IMR-90 (cell line): ENCODE measurements around the gene CARD10. TPM values are rescaled to one million over a fixed set of nuclear protein-coding genes. Genes with fewer than 3 reads are reported as not detected.

Source experiments
- ATAC-seq: fragments of 200-7000 bp; cut with Tn5 transposase; 2 replicates; pipeline ENCODE4 v1.9.1; 2020; ENCODE audit warnings: low read depth, mild to moderate bottlenecking, moderate library complexity
- BruUV-seq: library from RNA; stranded (reverse); fragments of 400-500 nt; replicated peaks from 2 replicates; lab custom pipeline; 2021; lab: Mats Ljungman, UMichigan
- CTCF ChIA-PET: fragments of 300-600 bp; formaldehyde crosslinking; extraction: SDS; loops from one replicate; lab custom pipeline; 2021; ENCODE audit warnings: antibody characterized with exemption; lab: Yijun Ruan, JAX
- POLR2A ChIA-PET: fragments of 300-600 bp; sonication (Branson Sonifier 250); formaldehyde crosslinking; loops from one replicate; lab custom pipeline; 2022; ENCODE audit warnings: antibody characterized with exemption; ENCODE audit not compliant: unreplicated experiment; lab: Charles Lee
- DNase-seq: peaks from one replicate; pipeline ENCODE4 v3.0.0; 2013
- H2AFZ ChIP-seq: replicated peaks from 2 replicates; pipeline ENCODE3; 2013; ENCODE audit warnings: low read length, mild to moderate bottlenecking; ENCODE audit not compliant: poor library complexity
- H2AK5ac ChIP-seq: 2 replicates; pipeline ENCODE4 v1.6.1; 2013; ENCODE audit warnings: low read depth, low read length, inconsistent platforms
- H2AK9ac ChIP-seq: replicated peaks from 2 replicates; pipeline ENCODE3; 2013; ENCODE audit warnings: mild to moderate bottlenecking, low read depth, low read length, moderate library complexity; ENCODE audit not compliant: poor library complexity
- H2BK120ac ChIP-seq: 2 replicates; pipeline ENCODE4 v1.6.1; 2013; ENCODE audit warnings: low read depth, low read length, inconsistent platforms
- H2BK15ac ChIP-seq: 3 replicates; pipeline ENCODE4 v1.6.1; 2013; ENCODE audit warnings: low read depth, low read length, inconsistent platforms
- H2BK20ac ChIP-seq: 2 replicates; pipeline ENCODE4 v1.6.1; 2013; ENCODE audit warnings: low read depth, mild to moderate bottlenecking, inconsistent platforms, low read length, moderate library complexity
- H2BK5ac ChIP-seq: 2 replicates; pipeline ENCODE4 v1.6.1; 2013; ENCODE audit warnings: mild to moderate bottlenecking, low read depth, low read length, inconsistent platforms; ENCODE audit not compliant: poor library complexity, severe bottlenecking
- H3K14ac ChIP-seq: replicated peaks from 2 replicates; pipeline ENCODE4 v1.6.1; 2013; ENCODE audit warnings: low read depth, low read length, inconsistent platforms
- H3K18ac ChIP-seq: 2 replicates; pipeline ENCODE4 v1.6.1; 2013; ENCODE audit warnings: low read depth, low read length, control low read depth
- H3K23ac ChIP-seq: 2 replicates; pipeline ENCODE4 v1.6.1; 2013; ENCODE audit warnings: low read depth, low read length, inconsistent platforms
- H3K27ac ChIP-seq: 2 replicates; pipeline ENCODE4 v1.5.1; 2013; ENCODE audit warnings: mild to moderate bottlenecking, control low read depth, low read length; ENCODE audit not compliant: insufficient read depth
- H3K27me3 ChIP-seq: 2 replicates; pipeline ENCODE4 v1.6.1; 2013; ENCODE audit warnings: low read length; ENCODE audit not compliant: control insufficient read depth, insufficient read depth
- H3K36me3 ChIP-seq: 2 replicates; pipeline ENCODE4 v1.6.1; 2013; ENCODE audit warnings: low read length, mixed read lengths; ENCODE audit not compliant: control insufficient read depth, insufficient read depth
- H3K4ac ChIP-seq: 2 replicates; pipeline ENCODE4 v1.6.1; 2013; ENCODE audit warnings: low read depth, low read length, inconsistent platforms
- H3K4me1 ChIP-seq: 2 replicates; pipeline ENCODE4 v1.6.1; 2013; ENCODE audit warnings: low read length, mixed read lengths; ENCODE audit not compliant: control insufficient read depth, insufficient read depth
- H3K4me2 ChIP-seq: 2 replicates; pipeline ENCODE4 v1.6.1; 2013; ENCODE audit warnings: low read depth, mild to moderate bottlenecking, control low read depth, low read length, moderate library complexity
- H3K4me3 ChIP-seq: 2 replicates; pipeline ENCODE4 v1.5.1; 2013; ENCODE audit warnings: low read depth, mild to moderate bottlenecking, control low read depth, low read length, moderate library complexity; ENCODE audit not compliant: insufficient read depth
- H3K56ac ChIP-seq: 2 replicates; pipeline ENCODE4 v1.6.1; 2013; ENCODE audit warnings: low read length, inconsistent platforms; ENCODE audit not compliant: insufficient read depth; ENCODE audit errors: extremely low read depth
- H3K79me1 ChIP-seq, 2 experiments: 2 replicates each; pipeline ENCODE4 v1.6.1; 2013; ENCODE audit warnings: low read length in 2 of 2, inconsistent platforms in 1 of 2, low read depth in 1 of 2
- H3K9ac ChIP-seq: 2 replicates; pipeline ENCODE4 v1.6.1; 2013; ENCODE audit warnings: low read depth, low read length, control low read depth
- H3K9me1 ChIP-seq: 2 replicates; pipeline ENCODE4 v1.6.1; 2013; ENCODE audit warnings: low read length, inconsistent platforms; ENCODE audit not compliant: insufficient read depth
- H3K9me3 ChIP-seq: 2 replicates; pipeline ENCODE4 v1.6.1; 2013; ENCODE audit warnings: low read length; ENCODE audit not compliant: control insufficient read depth, insufficient read depth
- H4K20me1 ChIP-seq: 2 replicates; pipeline ENCODE4 v1.6.1; 2013; ENCODE audit warnings: low read length, inconsistent platforms; ENCODE audit not compliant: insufficient read depth
- H4K5ac ChIP-seq: 2 replicates; pipeline ENCODE4 v1.6.1; 2013; ENCODE audit warnings: mild to moderate bottlenecking, low read depth, low read length, control low read depth
- H4K8ac ChIP-seq, 2 experiments: 2 replicates each; pipeline ENCODE4 v1.6.1; 2013; ENCODE audit warnings: low read depth in 2 of 2, low read length in 2 of 2, control low read depth in 1 of 2, inconsistent platforms in 1 of 2
- H4K91ac ChIP-seq: 2 replicates; pipeline ENCODE4 v1.6.1; 2013; ENCODE audit warnings: low read depth, low read length, inconsistent platforms; ENCODE audit not compliant: insufficient read depth
- BHLHE40 ChIP-seq: fragments of 150-350 bp; IDR thresholded peaks from 2 replicates; pipeline ENCODE4 v1.6.1; 2016; ENCODE audit warnings: mild to moderate bottlenecking, low read depth, low read length
- FOS ChIP-seq: fragments of 150-350 bp; IDR thresholded peaks from 2 replicates; pipeline ENCODE4 v1.6.1; 2016; ENCODE audit warnings: low read depth, low read length
- NFE2L2 ChIP-seq: fragments of 150-350 bp; IDR thresholded peaks from 2 replicates; pipeline ENCODE4 v1.6.1; 2016; ENCODE audit warnings: low read depth, mild to moderate bottlenecking, low read length
- WGBS, 2 experiments: methylation state at CpG; one replicate each; pipeline versions ENCODE4 v1.1.5 to v1.1.7; 2013; ENCODE audit warnings: missing lambda C conversion rate in 2 of 2; ENCODE audit not compliant: insufficient read length in 1 of 2; ENCODE audit errors: extremely low coverage in 2 of 2; 5-methylcytosine and 5-hydroxymethylcytosine counted together
- dilution Hi-C: fragments of 300-500 bp; cut with HindIII; formaldehyde crosslinking; loops from one replicate; pipeline ENCODE4 v1.14.3; 2018; ENCODE audit warnings: low sequenced_read_pairs; ENCODE audit not compliant: unreplicated experiment
- in situ Hi-C: fragments of 300-500 bp; cut with MboI; formaldehyde crosslinking; loops from 3 replicates; pipeline ENCODE4 v1.14.3; 2019; ENCODE audit warnings: low sequenced_read_pairs, inconsistent platforms, mixed read lengths
- intact Hi-C: fragments of 100-400 bp; cut with micrococcal nuclease; formaldehyde crosslinking; loops from 2 replicates; pipeline ENCODE4 v1.10.0; 2022
- polyA plus RNA-seq, 3 experiments: library from polyadenylated mRNA; depleted of rRNA; stranded (reverse); fragments of >200 nt; gene quantifications; 2 replicates each; pipeline ENCODE4 v1.2.3, GENCODE V29; 2012; ENCODE audit warnings: low replicate concordance in 1 of 3
- total RNA-seq: library from RNA; depleted of rRNA; stranded (reverse); fragments of >200 nt; gene quantifications from 2 replicates; pipeline ENCODE4 v1.2.3, GENCODE V29; 2012
- TF ChIP-seq, protein P1 (sequence below): fragments of 150-350 bp; IDR thresholded peaks from 2 replicates; pipeline ENCODE4 v1.6.1; 2016; ENCODE audit warnings: low read depth, mild to moderate bottlenecking, low read length, moderate library complexity, borderline replicate concordance

CARD10 gene
- total and polyA plus RNA-seq, 2 of the 4 experiments (the other 2 are of a cell fraction) = 6.1 to 18.4 TPM

- H2BK20ac ChIP-seq = no peak overlapping the region
- dilution Hi-C loops = no loop called here
- no peak overlapping the region for H3K23ac ChIP-seq
- H2BK120ac ChIP-seq = no peak overlapping the region
- peaks cover 11% of the 10 kb centered on the region for H3K4me1 ChIP-seq
- WGBS, 2 experiments = 72% methylated on average over 6 of the region's 10 CpGs; no CpG with 5 or more reads in 1 of the 2 experiments
- ChIA-PET CTCF (no interaction called here), POLR2A (no interaction called here)
- no peak overlapping the region for H3K56ac ChIP-seq
- H3K9me3 ChIP-seq = no peaks in the 10 kb centered on the region
- H4K91ac ChIP-seq = no peak overlapping the region; the same call in 1 of the 2 replicates
- H3K79me1 ChIP-seq = peaks cover 3 to 22% of the 10 kb centered on the region in 2 experiments; a peak in 3 of 4 replicates
- H4K20me1 ChIP-seq = peaks cover 14% of the 10 kb centered on the region; the same call in 1 of the 2 replicates
- BruUV-seq = no TSS peak
- in situ Hi-C loops = no loop called here
- H3K14ac ChIP-seq = no peak overlapping the region
- H2BK5ac ChIP-seq = no peak overlapping the region
- TF ChIP-seq BHLHE40 (no peak), NFE2L2 (no peak), FOS (no peak)
- TF ChIP-seq, protein P1, sequence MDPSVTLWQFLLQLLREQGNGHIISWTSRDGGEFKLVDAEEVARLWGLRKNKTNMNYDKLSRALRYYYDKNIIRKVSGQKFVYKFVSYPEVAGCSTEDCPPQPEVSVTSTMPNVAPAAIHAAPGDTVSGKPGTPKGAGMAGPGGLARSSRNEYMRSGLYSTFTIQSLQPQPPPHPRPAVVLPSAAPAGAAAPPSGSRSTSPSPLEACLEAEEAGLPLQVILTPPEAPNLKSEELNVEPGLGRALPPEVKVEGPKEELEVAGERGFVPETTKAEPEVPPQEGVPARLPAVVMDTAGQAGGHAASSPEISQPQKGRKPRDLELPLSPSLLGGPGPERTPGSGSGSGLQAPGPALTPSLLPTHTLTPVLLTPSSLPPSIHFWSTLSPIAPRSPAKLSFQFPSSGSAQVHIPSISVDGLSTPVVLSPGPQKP = no peak
- DNase-seq (no peak), ATAC-seq (no peak)
- no peak overlapping the region for H2AFZ ChIP-seq
- intact Hi-C loops = no loop called here
- H4K8ac ChIP-seq = no peak overlapping the region
- H3K4me2 ChIP-seq = no peak overlapping the region
- H2AK9ac ChIP-seq = no peak overlapping the region
- H3K36me3 ChIP-seq = peaks cover 20% of the 10 kb centered on the region; the same call in 1 of the 2 replicates
- peak overlapping the region; percentile 40 for H2AK5ac ChIP-seq
- peaks cover 8% of the 10 kb centered on the region for H3K9me1 ChIP-seq
- no peak overlapping the region for H3K4me3 ChIP-seq
- H3K9ac ChIP-seq = no peak overlapping the region
- H3K4ac ChIP-seq = no peak overlapping the region
- no peak overlapping the region for H3K27ac ChIP-seq
- H3K27me3 ChIP-seq = no peaks in the 10 kb centered on the region
- no peak overlapping the region for H2BK15ac ChIP-seq
- H3K18ac ChIP-seq = no peak overlapping the region
- H4K5ac ChIP-seq = no peak overlapping the region
These were observed 9.1 kb downstream of the CARD10 start for GRCh38 chr22:37510091-37510490.
